ENCODE results near the gene ZCCHC7.
"Not testable (repeated sequence)": the region's sequence is repeated elsewhere in the genome, so short reads cannot be mapped to it uniquely, and the experiment has no call there.

Gene ZCCHC7

GRCh38 chr9:37197158-37198038 lies 77.0 kb downstream of the ZCCHC7 start:
- H3K27ac ChIP-seq = no peak overlapping the region
- TF ChIP-seq ZFX (IDR thresholded peaks at IDR 0.05) (no peak), CTCF (conservative IDR thresholded peaks at IDR 0.05) (no peak)

- TF ChIP-seq CTCF (conservative IDR thresholded peaks at IDR 0.05) (no peak), ZFX (IDR thresholded peaks at IDR 0.05) (no peak)
- no peak overlapping the region for H3K27ac ChIP-seq
Observed at GRCh38 chr9:37198039-37198729, 77.8 kb downstream of the ZCCHC7 start.

GRCh38 chr9:37198831-37199230 lies 78.5 kb downstream of the ZCCHC7 start:
- H3K27ac ChIP-seq = no peak overlapping the region
- no peak for TF ChIP-seq ZFX (IDR thresholded peaks at IDR 0.05)
- no peak for TF ChIP-seq CTCF (conservative IDR thresholded peaks at IDR 0.05)

- H3K27ac ChIP-seq = no peak overlapping the region
- TF ChIP-seq CTCF (conservative IDR thresholded peaks at IDR 0.05) (no peak), ZFX (IDR thresholded peaks at IDR 0.05) (no peak)
Observed at GRCh38 chr9:37200433-37201005, 80.1 kb downstream of the ZCCHC7 start.

- H3K27ac ChIP-seq = no peak overlapping the region
- TF ChIP-seq CTCF (conservative IDR thresholded peaks at IDR 0.05) = no peak
- TF ChIP-seq ZFX (IDR thresholded peaks at IDR 0.05) = no peak
Observed at GRCh38 chr9:37201581-37201980, 81.2 kb downstream of the ZCCHC7 start.

GRCh38 chr9:37202091-37202490 lies 81.7 kb downstream of the ZCCHC7 start:
- peak overlapping the region; percentile 27; the same call in 1 of the 2 replicates for H3K27ac ChIP-seq
- no peak for TF ChIP-seq ZFX (IDR thresholded peaks at IDR 0.05)
- no peak for TF ChIP-seq CTCF (conservative IDR thresholded peaks at IDR 0.05)

- H3K27ac ChIP-seq = not testable (repeated sequence)
Observed at GRCh38 chr9:37203456-37203855, 83.1 kb downstream of the ZCCHC7 start.

Data from C4-2B (cell line).